Femur (tissue), 1 donor: ENCODE measurements around the gene DNASE2.
"Not testable (repeated sequence)": the region's sequence is repeated elsewhere in the genome, so short reads cannot be mapped to it uniquely, and the experiment has no call there.

Experiments
- DNase-seq: peaks from one replicate; pipeline ENCODE4 v3.0.0-alpha.2; 2017

DNASE2 gene

GRCh38 chr19:12859546-12859945, 21.7 kb downstream of the DNASE2 start:
- no peak for DNase-seq

GRCh38 chr19:12858041-12858928, 23.0 kb downstream of the DNASE2 start:
- no peak for DNase-seq

GRCh38 chr19:12856653-12857052, 24.6 kb downstream of the DNASE2 start:
- no peak for DNase-seq

GRCh38 chr19:12847159-12848139, 33.8 kb downstream of the DNASE2 start:
- DNase-seq: peak; percentile 89

- DNase-seq: not testable (repeated sequence)
Measured at GRCh38 chr19:12846613-12847012, 34.6 kb downstream of the DNASE2 start.

- DNase-seq: no peak
Measured at GRCh38 chr19:12843999-12844732, 37.1 kb downstream of the DNASE2 start.

GRCh38 chr19:12843328-12843727, 37.9 kb downstream of the DNASE2 start:
- no peak for DNase-seq

- DNase-seq: no peak
Measured at GRCh38 chr19:12842511-12842910, 38.7 kb downstream of the DNASE2 start.

GRCh38 chr19:12841094-12841493, 40.2 kb downstream of the DNASE2 start:
- DNase-seq: no peak

GRCh38 chr19:12840091-12841079, 40.9 kb downstream of the DNASE2 start:
- peak; percentile 56 for DNase-seq

- DNase-seq: no peak
Measured at GRCh38 chr19:12838886-12839756, 42.1 kb downstream of the DNASE2 start.

GRCh38 chr19:12838182-12838885, 42.9 kb downstream of the DNASE2 start, which contains the start of gene MAST1:
Gene MAST1 (plus strand): TSS chr19:12838515. CDS start chr19:12838573, 58 bp downstream.
- no peak for DNase-seq

GRCh38 chr19:12837225-12837624, 44.0 kb downstream of the DNASE2 start:
- DNase-seq: no peak

- no peak for DNase-seq
Measured at GRCh38 chr19:12836529-12836863, 44.8 kb downstream of the DNASE2 start.

- peak; percentile 46 for DNase-seq
Measured at GRCh38 chr19:12834976-12835757, 46.1 kb downstream of the DNASE2 start.

GRCh38 chr19:12834566-12834943, 46.7 kb downstream of the DNASE2 start, which contains the start of gene RTBDN:
Gene RTBDN (minus strand): TSS chr19:12834579. CDS start chr19:12829979, 4,600 bp downstream.
- DNase-seq: no peak

GRCh38 chr19:12833738-12834565, 47.3 kb downstream of the DNASE2 start:
- DNase-seq: no peak

- no peak for DNase-seq
Measured at GRCh38 chr19:12833418-12833737, 47.9 kb downstream of the DNASE2 start.
